Keratinocyte (primary cell): ENCODE data around the gene COQ7.

Experiments used
- EZH2 ChIP-seq: IDR thresholded peaks from one replicate; pipeline ENCODE4 v1.6.1; 2012; ENCODE audit warnings: inconsistent platforms, mild to moderate bottlenecking, low read length, moderate library complexity
- TF ChIP-seq, protein P1 (sequence below), 3 experiments: IDR thresholded peaks in 1 of 3; conservative IDR thresholded peaks in 1 of 3; optimal IDR thresholded peaks in 1 of 3; 2 replicates in 2 of 3; 3 replicates in 1 of 3; pipeline versions ENCODE3 to v1.5.1; 2011; ENCODE audit warnings: low read length in 3 of 3, mild to moderate bottlenecking in 3 of 3, moderate library complexity in 2 of 3, control low read depth in 1 of 3, inconsistent platforms in 1 of 3; ENCODE audit not compliant: insufficient read depth in 2 of 3; ENCODE audit errors: extremely low read depth in 1 of 3

DNA sequence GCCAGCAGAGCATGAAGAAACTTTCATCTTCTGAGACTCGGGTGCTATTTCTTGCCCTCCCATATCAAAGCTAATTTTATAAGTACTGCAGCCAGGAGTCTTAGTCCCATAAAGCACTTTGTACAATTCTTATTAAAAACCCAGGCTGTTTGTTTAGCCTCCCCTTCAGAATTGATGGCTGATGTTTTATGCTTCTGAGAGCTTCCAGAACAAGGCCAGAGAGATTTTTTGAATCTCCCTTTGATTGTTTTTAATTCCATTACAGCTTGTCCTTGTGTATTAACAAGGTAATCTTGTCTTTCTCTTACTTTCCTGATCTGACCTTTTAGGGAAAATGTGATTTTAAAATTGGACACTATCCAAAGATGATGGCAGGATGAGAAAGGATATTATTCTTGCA lies 16.3 kb downstream of the COQ7 start:
- TF ChIP-seq, protein P1, sequence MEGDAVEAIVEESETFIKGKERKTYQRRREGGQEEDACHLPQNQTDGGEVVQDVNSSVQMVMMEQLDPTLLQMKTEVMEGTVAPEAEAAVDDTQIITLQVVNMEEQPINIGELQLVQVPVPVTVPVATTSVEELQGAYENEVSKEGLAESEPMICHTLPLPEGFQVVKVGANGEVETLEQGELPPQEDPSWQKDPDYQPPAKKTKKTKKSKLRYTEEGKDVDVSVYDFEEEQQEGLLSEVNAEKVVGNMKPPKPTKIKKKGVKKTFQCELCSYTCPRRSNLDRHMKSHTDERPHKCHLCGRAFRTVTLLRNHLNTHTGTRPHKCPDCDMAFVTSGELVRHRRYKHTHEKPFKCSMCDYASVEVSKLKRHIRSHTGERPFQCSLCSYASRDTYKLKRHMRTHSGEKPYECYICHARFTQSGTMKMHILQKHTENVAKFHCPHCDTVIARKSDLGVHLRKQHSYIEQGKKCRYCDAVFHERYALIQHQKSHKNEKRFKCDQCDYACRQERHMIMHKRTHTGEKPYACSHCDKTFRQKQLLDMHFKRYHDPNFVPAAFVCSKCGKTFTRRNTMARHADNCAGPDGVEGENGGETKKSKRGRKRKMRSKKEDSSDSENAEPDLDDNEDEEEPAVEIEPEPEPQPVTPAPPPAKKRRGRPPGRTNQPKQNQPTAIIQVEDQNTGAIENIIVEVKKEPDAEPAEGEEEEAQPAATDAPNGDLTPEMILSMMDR (optimal IDR thresholded peaks at IDR 0.05 in 1 of 3, IDR thresholded peaks at IDR 0.05 in 1 of 3, conservative IDR thresholded peaks at IDR 0.05 in 1 of 3; ENCODE audit: extremely low read depth in 1 of 3, insufficient read depth in 2 of 3, low read length in 3 of 3) = no peak
- no peak for TF ChIP-seq EZH2
